Measurements from ENCODE around the gene HLX.

The HLX gene

GRCh38 chr1:220926146-220926545 lies 46.9 kb downstream of the HLX start:
- DNase-seq, result no peak

- DNase-seq, result no peak
Measured at GRCh38 chr1:220927442-220927841, 48.2 kb downstream of the HLX start.

- no peak for DNase-seq
Measured at GRCh38 chr1:220928320-220928719, 49.1 kb downstream of the HLX start.

GRCh38 chr1:220928725-220929300 lies 49.6 kb downstream of the HLX start:
- no peak for DNase-seq

- DNase-seq, result no peak
Measured at GRCh38 chr1:220929304-220929703, 50.1 kb downstream of the HLX start.
